Measurements from ENCODE around the gene TGIF1. TPM values are rescaled to one million over a fixed set of nuclear protein-coding genes. Genes with fewer than 3 reads are reported as not detected.

TGIF1 gene
- total and polyA plus RNA-seq, 10 of the 15 experiments (the other 5 are each of a cell fraction or from before 2014, with no cell fraction given) = 1.8 to 8.5 (median 6.4) TPM

DNA sequence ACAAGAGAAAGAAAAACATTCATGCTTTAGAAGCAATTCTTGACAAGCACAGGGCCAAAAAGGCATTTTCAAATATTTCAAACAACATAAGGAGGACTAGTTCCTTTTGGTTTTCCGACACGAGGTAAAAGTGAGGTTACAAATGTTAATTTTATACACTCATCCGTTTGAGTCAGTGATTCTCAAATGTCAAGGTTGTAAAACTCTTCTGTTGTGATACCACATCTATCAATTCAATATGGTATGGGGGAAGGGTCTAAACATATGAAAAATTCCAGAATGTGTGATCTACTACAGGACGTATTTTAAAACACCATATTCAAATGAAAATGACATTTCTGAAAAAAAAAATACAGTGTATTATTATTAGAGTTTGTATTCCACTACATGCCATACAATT, 52.7 kb downstream of the TGIF1 start (continued):
- TF ChIP-seq, protein P1, sequence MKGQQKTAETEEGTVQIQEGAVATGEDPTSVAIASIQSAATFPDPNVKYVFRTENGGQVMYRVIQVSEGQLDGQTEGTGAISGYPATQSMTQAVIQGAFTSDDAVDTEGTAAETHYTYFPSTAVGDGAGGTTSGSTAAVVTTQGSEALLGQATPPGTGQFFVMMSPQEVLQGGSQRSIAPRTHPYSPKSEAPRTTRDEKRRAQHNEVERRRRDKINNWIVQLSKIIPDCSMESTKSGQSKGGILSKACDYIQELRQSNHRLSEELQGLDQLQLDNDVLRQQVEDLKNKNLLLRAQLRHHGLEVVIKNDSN (IDR thresholded peaks at IDR 0.05; ENCODE audit: borderline replicate concordance, extremely low read length, insufficient read depth, low read depth, low read length) = no peak
- TF ChIP-seq IRF4 (IDR thresholded peaks at IDR 0.05; ENCODE audit: low read depth, low read length) (no peak), NR2F1 (conservative IDR thresholded peaks at IDR 0.05) (no peak)
- TF ChIP-seq, protein P2, sequence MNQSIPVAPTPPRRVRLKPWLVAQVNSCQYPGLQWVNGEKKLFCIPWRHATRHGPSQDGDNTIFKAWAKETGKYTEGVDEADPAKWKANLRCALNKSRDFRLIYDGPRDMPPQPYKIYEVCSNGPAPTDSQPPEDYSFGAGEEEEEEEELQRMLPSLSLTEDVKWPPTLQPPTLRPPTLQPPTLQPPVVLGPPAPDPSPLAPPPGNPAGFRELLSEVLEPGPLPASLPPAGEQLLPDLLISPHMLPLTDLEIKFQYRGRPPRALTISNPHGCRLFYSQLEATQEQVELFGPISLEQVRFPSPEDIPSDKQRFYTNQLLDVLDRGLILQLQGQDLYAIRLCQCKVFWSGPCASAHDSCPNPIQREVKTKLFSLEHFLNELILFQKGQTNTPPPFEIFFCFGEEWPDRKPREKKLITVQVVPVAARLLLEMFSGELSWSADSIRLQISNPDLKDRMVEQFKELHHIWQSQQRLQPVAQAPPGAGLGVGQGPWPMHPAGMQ (IDR thresholded peaks at IDR 0.05; ENCODE audit: borderline replicate concordance) = no peak

DNA sequence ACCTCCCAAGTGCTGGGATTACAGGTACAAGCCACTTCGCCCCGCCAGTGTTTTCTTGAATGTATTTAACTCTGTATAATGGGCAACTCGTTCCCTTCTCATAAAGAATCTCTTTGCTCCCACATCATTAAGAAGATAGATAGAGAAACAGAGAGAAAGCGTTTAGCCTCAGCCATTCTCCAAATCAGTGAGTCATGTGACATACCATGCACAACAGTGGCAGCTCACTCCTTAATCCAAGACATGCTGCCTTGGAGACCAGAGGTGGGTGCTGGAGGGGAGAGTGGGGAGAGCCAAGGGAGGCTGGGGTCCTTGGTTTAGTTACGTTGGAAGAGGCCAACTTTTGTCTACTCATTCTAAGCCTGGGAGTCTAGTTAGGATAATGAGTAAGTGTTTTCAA, 54.7 kb downstream of the TGIF1 start:
- WGBS (ENCODE audit: insufficient coverage, insufficient replicate concordance, low lambda C conversion rate, missing lambda C conversion rate) = 25% methylated on average over 5 of the region's 5 CpGs
- ChIA-PET POLR2A (no interaction called here), SMC1A (ENCODE audit: uncharacterized antibody, unreplicated experiment) (interaction anchor here (0.7 to 1.5 kb wide), 4 partner anchors 8 to 162 kb away, joined by 3 to 6 read pairs (median 4); no protein-coding TSS in a partner anchor), RAD21 (ENCODE audit: unreplicated experiment) (no interaction called here), CTCF (no interaction called here)
- Histone ChIP-seq H3K27ac (ENCODE audit: control insufficient read depth, insufficient read depth) (no peak overlapping the region), H3K36me3 (ENCODE audit: control insufficient read depth in 2 of 2, insufficient read depth in 2 of 2, low read length in 1 of 2) (no peaks in the 10 kb centered on the region), H4K20me1 (ENCODE audit: control insufficient read depth, insufficient read depth) (no peaks in the 10 kb centered on the region), H3K27me3 (replicated peaks in 1 of 2; ENCODE audit: control insufficient read depth in 2 of 2, insufficient read depth in 2 of 2, low read length in 1 of 2) (peaks cover 0 to 4% of the 10 kb centered on the region in 2 experiments; a peak in 2 of 4 replicates), H3K4me3 (no peak overlapping the region), H3K79me2 (ENCODE audit: control insufficient read depth, insufficient read depth, low read length) (no peaks in the 10 kb centered on the region), H3K4me2 (ENCODE audit: control insufficient read depth, insufficient read depth) (no peak overlapping the region), H3K4me1 (ENCODE audit: control insufficient read depth, insufficient read depth, low read length) (no peaks in the 10 kb centered on the region), H3K9ac (ENCODE audit: control insufficient read depth, insufficient read depth, low read length) (no peak overlapping the region), H3K9me3 (replicated peaks; ENCODE audit: control insufficient read depth, insufficient read depth, low read length) (no peaks in the 10 kb centered on the region), H2AFZ (ENCODE audit: control insufficient read depth, low read depth, low read length) (no peak overlapping the region)
- DNase-seq (ENCODE audit: low read depth, low spot score) (no peak), FAIRE-seq (no peak), ATAC-seq (no peak)
- BruUV-seq (replicated peaks) = no TSS peak
- intact Hi-C loops (cut with micrococcal nuclease; ENCODE audit: unreplicated experiment) (no loop called here), in situ Hi-C loops (cut with MboI) (no loop called here)
- TF ChIP-seq RB1 (IDR thresholded peaks at IDR 0.05; ENCODE audit: borderline replicate concordance) (no peak), ZNF217 (IDR thresholded peaks at IDR 0.05) (no peak), CREB1 (IDR thresholded peaks at IDR 0.05; ENCODE audit: low read depth) (no peak), STAT3 (IDR thresholded peaks at IDR 0.05; ENCODE audit: low read depth, low read length) (no peak), SMAD5 (IDR thresholded peaks at IDR 0.05; ENCODE audit: low read depth) (no peak), TCF12 (IDR thresholded peaks at IDR 0.05; ENCODE audit: low read depth, low read length) (no peak), GATAD2B (conservative IDR thresholded peaks at IDR 0.05; ENCODE audit: low read depth) (no peak), NFYA (IDR thresholded peaks at IDR 0.05; ENCODE audit: borderline replicate concordance, low read depth, low read length) (no peak), CEBPB (IDR thresholded peaks at IDR 0.05; ENCODE audit: borderline replicate concordance in 1 of 2, low read depth in 2 of 2, low read length in 2 of 2) (no peak), ZBED1 (IDR thresholded peaks at IDR 0.05; ENCODE audit: borderline replicate concordance) (no peak)
- TF ChIP-seq, protein P3, sequence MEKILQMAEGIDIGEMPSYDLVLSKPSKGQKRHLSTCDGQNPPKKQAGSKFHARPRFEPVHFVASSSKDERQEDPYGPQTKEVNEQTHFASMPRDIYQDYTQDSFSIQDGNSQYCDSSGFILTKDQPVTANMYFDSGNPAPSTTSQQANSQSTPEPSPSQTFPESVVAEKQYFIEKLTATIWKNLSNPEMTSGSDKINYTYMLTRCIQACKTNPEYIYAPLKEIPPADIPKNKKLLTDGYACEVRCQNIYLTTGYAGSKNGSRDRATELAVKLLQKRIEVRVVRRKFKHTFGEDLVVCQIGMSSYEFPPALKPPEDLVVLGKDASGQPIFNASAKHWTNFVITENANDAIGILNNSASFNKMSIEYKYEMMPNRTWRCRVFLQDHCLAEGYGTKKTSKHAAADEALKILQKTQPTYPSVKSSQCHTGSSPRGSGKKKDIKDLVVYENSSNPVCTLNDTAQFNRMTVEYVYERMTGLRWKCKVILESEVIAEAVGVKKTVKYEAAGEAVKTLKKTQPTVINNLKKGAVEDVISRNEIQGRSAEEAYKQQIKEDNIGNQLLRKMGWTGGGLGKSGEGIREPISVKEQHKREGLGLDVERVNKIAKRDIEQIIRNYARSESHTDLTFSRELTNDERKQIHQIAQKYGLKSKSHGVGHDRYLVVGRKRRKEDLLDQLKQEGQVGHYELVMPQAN (conservative IDR thresholded peaks at IDR 0.05) = no peak
- TF ChIP-seq, protein P4, sequence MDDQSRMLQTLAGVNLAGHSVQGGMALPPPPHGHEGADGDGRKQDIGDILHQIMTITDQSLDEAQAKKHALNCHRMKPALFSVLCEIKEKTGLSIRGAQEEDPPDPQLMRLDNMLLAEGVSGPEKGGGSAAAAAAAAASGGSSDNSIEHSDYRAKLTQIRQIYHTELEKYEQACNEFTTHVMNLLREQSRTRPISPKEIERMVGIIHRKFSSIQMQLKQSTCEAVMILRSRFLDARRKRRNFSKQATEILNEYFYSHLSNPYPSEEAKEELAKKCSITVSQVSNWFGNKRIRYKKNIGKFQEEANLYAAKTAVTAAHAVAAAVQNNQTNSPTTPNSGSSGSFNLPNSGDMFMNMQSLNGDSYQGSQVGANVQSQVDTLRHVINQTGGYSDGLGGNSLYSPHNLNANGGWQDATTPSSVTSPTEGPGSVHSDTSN (IDR thresholded peaks at IDR 0.05; ENCODE audit: insufficient replicate concordance, low read depth, low read length) = no peak
- TF ChIP-seq, protein P5, sequence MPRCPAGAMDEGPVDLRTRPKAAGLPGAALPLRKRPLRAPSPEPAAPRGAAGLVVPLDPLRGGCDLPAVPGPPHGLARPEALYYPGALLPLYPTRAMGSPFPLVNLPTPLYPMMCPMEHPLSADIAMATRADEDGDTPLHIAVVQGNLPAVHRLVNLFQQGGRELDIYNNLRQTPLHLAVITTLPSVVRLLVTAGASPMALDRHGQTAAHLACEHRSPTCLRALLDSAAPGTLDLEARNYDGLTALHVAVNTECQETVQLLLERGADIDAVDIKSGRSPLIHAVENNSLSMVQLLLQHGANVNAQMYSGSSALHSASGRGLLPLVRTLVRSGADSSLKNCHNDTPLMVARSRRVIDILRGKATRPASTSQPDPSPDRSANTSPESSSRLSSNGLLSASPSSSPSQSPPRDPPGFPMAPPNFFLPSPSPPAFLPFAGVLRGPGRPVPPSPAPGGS (IDR thresholded peaks at IDR 0.05; ENCODE audit: borderline replicate concordance, insufficient read depth, low read depth, low read length, poor library complexity, severe bottlenecking) = no peak

Data from GM12878 (cell line).